Muscle of back (tissue), 11 donors: ENCODE results near the gene TMEM203. TPM values are rescaled to one million over a fixed set of nuclear protein-coding genes. Genes with fewer than 3 reads are reported as not detected.
"Not testable (repeated sequence)": the region's sequence is repeated elsewhere in the genome, so short reads cannot be mapped to it uniquely, and the experiment has no call there.

Experiments
- DNase-seq, 3 donors: peaks; one replicate each; pipeline versions ENCODE4 v3.0.0 to v3.0.0-alpha.2; 2013
- polyA plus RNA-seq, 10 donors: library from polyadenylated mRNA; unstranded; fragments of 120-200 nt; gene quantifications; one replicate each; pipeline ENCODE4 v1.2.1, GENCODE V29; 2013; ENCODE audit not compliant: insufficient read length in 10 of 10

TMEM203 gene
- polyA plus RNA-seq, 10 donors = 30.3 to 36.7 (median 32.2) TPM

DNA sequence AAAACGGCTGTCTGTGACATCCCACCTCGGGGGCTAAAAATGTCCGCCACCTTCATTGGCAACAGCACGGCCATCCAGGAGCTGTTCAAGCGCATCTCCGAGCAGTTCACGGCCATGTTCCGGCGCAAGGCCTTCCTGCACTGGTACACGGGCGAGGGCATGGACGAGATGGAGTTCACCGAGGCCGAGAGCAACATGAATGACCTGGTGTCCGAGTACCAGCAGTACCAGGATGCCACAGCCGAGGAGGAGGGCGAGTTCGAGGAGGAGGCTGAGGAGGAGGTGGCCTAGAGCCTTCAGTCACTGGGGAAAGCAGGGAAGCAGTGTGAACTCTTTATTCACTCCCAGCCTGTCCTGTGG is 37.8 kb upstream of the TMEM203 start:
- not testable (repeated sequence) for DNase-seq

DNA sequence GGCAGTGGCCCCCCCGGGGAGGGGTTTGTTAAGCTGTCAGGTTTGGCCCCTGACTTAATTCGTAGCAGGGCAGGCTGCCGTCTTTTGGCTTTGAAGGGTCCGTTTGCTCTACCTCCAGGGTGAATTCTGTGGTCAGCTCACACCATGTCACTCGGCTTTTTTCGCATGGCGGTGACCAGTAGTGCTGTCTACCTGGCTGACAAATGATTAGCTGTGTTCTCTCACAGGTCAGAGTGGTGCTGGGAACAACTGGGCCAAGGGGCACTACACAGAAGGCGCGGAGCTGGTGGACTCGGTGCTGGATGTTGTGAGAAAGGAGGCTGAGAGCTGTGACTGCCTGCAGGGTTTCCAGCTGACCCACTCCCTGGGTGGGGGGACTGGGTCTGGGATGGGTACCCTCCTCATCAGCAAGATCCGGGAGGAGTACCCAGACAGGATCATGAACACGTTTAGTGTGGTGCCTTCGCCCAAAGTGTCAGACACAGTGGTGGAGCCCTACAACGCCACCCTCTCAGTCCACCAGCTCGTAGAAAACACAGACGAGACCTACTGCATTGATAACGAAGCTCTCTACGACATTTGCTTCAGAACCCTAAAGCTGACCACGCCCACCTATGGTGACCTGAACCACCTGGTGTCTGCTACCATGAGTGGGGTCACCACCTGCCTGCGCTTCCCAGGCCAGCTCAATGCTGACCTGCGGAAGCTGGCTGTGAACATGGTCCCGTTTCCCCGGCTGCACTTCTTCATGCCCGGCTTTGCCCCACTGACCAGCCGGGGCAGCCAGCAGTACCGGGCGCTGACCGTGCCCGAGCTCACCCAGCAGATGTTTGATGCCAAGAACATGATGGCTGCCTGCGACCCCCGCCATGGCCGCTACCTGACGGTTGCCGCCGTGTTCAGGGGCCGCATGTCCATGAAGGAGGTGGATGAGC is 37.1 kb upstream of the TMEM203 start:
- no peak for DNase-seq

DNA sequence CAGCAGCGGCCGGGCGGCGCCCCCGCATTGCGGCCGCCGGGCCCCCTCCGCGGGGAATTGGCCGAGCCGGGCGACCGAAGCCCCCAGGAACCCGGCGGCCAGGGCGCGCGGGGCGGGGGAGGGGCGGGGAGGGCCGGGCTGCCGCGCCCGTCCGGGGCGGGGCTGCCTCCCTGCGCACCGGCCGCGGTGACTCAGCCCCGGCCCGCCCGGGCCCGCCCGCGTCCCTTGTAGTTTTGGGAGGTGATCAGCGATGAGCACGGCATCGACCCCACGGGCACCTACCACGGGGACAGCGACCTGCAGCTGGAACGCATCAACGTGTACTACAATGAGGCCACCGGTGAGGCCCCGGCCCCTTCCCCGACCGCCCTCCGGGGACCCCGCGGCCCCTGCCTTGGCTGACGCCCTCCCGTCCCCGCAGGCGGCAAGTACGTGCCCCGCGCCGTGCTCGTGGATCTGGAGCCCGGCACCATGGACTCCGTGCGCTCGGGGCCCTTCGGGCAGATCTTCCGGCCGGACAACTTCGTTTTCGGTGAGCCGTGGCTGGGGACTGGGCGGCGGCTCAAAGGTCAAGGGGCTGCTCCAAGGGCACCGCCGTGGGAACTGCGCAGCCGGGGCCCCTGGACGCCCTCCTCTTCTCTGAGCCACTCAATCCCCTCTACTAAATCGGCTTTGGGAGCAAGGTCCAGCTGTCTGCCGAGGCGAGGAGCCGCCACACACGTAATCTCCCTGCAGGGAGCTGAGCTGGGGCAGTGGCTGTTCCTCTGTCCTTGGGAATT is 36.2 kb upstream of the TMEM203 start:
- DNase-seq = peak in 1 of 3 donors; percentile 54

DNA sequence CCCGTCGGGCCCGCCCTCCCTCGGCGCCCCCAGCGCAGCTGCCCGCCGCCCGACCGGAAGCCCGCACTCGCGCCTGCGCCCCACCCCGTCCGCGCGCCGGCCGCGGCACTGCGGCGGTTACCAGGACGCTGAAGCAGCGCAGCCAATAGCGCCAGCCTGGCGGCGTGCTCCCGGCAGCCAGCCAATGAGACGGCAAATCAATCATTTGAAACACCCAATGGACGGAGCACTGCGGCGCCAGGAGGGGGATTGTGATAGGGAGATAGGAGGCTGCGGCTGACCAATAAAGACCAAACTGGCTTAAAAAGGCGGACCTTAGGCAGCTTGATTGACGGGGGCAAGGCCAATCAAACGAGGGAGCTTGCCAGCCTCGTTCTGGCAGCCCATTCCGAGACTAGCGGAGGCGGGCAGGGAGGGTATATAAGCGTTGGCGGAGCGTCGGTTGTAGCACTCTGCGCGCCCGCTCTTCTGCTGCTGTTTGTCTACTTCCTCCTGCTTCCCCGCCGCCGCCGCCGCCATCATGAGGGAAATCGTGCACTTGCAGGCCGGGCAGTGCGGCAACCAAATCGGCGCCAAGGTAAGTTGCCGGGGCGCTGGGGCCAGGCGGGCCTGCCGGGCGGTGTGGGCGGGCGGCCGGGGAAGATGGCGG is 35.5 kb upstream of the TMEM203 start, which contains the start of gene TUBB4B:
TUBB4B (plus strand) TSS at position 447 of the 649 bp plus-strand sequence; CDS start at position 521, 74 bp downstream.
- peak; percentile 100 for DNase-seq

DNA sequence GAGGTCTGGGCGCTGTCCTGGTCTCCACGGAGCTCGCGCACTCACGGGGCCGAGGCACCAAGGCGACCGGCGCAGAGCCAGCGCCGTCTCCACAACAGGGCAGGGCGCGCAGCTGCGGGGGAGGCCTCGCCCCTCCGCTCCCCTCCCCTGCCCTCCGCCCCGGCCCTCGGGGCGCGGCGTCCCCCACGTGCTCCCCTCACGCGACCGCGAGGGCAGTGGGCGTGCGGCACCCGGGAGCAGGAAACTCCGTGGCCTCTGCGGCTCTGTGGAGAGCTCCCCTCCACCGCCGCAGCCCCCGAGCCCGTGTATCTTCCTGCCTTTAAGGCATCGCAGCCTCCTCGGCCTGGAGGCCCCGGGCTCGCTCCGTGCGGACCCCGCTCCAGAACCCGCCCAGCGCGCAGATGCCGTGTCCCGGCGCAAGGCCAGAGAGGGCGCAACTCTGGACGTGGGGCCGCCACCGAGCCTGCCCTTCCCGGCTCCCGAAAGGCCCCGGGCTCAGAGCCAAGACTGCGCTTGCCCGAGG is 34.9 kb upstream of the TMEM203 start:
- peak in 2 of 3 donors; percentile 65 to 88 for DNase-seq

DNA sequence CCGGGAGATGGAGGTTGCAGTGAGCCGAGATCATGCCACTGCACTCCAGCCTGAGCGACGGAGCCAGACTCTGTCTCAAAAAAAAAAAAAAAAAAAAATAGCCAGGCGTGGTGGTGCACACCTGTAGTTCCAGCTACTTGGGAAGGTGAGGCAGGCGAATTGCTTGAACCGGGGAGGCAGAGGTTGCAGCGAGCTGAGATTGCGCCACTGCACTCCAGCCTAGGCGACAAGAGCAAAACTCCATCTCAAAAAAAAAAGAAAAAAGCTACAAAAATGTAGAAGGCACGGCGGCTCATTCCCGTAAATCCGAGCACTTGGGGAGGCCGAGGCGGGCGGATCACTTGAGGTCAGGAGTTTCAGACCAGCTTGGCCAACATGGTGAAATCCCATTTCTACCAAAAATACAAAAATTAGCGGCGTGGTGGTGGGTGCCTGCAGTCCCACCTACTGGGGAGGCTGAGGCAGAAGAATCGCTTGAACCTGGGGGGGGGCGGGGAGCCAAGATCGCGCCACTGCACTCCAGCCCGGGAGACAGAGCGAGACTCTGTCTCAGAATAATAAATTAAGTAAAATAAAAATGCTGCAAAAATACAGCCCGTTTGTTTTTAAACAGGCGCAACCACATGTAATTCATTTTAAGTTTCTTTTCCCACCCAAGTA is 34.2 kb upstream of the TMEM203 start:
- not testable (repeated sequence) for DNase-seq

DNA sequence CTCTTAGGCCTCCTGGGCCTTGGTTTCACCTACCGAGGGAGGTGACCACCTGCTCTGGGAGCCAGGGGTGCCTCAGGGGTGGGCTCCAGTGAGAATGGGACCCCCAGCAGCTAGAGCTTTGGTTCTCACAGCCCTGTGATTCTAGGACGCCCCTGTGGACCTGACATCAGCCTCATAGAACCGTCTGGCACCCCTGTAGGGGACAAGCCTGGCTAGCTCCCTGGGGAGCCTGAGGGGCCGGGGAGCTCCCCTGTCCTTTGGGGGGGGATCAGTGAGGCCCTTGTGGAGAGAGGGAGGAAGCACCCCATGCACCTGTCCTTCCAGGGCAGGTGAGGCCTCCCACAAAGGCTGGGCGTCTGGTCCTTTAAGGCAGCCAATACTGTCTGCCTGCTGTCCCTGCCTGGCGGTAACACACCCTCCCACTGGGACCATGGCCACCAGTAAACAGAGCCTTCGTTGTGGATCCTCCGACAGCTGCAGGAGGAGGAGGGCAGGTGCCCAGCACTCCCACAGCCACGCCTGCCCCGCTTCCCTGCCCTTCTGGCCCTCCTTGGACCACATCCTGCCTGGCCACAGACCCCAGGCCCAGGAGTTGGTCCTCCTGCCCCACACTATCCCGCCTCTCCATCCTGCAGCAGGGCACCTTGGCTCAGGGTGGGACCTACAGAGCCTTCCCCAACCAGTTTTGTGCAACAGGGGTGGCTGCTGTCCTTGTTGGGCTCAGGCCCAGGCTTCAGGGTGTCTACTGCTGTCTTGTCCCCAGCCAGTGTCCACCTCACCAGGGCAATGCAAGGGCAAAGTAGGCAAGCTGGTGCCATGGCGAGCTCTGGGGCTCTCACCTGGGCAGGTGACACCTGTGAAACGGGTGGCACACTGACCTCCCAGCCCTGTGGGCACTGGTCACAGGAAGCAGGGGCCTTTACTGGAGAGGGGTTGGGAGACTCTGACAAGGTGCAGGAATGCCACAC is 32.6 kb upstream of the TMEM203 start:
- peak in 2 of 3 donors; percentile 59 to 64 for DNase-seq

DNA sequence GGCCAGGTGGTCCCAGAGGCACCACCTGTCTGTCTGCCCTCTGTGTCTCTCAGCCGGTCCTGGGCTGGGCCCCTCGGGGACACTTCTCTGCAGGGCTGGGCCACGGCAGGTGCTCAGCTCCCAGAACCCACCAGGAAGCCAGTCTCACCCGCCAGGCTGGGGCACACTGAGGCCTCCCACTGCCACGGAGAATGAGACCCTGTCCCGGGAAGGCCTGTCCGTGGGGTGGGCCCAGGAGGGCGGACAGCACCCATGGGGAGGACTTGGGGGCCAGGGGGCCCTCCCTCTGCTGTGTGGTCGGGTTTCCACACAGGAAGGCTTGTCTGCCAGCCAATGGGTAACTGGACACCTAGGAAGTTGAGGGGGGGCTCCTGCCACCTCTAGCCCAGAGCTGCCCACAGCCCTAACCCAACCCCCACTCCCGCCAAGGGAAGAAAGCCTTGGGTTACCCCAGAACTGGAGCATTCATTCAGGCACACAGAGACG is 31.5 kb upstream of the TMEM203 start:
- no peak for DNase-seq

DNA sequence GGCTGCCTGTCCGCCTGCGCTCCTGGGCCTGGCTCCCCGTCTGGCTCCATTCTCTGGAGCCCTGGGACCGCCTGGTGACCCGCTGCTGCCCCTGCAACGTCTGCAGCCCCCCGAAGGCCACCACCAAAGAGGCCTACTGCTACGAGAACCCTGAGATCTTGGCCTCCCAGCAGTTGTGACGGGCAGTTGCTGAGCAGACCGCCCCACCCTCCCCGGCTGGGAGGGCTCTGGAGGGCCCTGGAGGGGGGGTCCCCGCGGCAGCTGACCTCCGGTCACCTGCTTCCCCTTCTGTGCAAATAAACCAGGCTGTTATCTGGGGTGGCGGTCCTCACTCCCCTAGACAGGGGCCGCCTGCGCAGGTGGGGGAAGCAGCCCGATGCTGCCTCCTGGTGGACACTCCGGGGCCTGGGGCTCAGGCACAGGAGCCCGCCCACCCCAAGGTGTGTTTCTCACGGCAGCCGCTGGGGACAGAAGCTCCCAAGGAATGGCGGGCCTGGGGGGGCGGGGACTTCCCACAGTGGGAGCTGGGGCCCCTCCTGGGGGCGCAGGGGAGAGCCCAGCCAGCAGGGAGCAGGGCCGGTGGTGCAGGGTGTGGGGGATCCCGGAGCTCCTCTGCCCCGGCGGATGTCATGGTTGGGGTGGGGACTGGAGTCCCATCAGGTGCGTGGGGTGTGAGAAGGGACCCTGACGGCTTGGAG is 30.9 kb upstream of the TMEM203 start:
- DNase-seq = peak; percentile 68 to 83 (median 77)

DNA sequence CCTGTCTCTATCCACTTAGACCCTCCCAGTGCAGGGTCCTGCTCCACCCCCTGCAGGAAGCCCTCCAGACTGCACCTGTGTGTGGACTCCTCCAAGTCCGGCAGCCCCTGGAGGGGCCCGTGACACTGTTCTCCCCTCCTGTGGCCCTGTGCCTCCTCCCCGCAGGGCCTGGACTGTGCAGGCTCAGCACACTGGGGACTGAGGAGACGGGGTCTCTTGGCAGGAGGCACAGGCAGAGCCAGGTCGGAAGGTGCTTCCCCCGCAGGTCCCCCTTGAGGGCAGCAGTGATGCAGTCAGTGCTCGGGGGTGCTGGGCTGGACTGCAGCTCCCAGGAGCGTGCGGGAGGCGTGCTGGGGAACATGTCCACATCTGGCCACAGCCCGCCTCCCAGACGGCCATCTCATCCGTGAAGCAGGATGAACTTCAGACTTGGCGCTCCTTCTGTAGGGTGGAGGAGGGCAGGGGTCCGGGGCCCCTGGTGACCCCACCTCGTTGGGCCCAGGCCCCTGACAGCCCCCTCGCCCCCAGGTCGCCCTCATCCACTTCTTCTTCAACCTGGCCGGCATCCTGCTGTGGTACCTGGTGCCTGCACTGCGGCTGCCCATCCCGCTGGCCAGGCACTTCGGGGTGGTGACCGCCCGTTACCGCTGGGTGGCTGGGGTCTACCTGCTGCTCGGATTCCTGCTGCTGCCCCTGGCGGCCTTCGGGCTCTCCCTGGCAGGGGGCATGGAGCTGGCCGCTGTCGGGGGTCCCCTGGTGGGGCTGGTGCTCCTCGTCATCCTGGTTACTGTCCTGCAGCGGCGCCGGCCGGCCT is 30.2 kb upstream of the TMEM203 start:
- DNase-seq = no peak

DNA sequence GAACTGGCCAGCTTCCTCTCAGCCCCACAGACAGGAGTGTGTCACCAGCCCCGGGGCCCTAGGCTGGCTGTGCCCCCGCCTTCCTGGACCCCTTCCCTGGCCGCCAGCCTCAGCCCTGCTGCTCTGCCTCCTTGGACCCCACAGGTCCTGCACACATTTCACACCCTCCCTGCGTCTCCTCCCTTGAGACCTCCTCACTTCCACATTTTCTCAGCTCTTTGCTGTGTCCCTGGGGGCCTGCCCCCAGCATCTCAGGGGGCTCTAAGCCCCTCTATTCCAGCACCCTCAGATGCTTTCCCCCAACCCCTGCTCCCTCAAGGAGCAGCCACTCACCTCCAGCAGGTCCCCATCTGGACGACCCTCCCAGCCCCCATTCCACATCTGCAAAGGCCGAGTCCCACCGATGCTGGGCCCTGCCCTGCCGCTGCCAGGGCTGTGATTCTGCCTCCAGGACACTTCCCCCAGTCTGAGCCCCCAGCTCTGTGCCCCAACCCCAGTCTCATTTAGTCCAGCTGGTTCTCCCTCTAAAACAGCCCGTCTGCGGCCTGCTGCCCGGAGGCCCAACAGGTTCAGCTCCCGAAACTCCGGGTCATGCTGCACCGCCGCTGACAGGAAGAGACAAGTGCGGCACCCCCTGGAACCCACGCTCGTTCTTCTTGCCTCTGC is 29.4 kb upstream of the TMEM203 start:
- DNase-seq = no peak

DNA sequence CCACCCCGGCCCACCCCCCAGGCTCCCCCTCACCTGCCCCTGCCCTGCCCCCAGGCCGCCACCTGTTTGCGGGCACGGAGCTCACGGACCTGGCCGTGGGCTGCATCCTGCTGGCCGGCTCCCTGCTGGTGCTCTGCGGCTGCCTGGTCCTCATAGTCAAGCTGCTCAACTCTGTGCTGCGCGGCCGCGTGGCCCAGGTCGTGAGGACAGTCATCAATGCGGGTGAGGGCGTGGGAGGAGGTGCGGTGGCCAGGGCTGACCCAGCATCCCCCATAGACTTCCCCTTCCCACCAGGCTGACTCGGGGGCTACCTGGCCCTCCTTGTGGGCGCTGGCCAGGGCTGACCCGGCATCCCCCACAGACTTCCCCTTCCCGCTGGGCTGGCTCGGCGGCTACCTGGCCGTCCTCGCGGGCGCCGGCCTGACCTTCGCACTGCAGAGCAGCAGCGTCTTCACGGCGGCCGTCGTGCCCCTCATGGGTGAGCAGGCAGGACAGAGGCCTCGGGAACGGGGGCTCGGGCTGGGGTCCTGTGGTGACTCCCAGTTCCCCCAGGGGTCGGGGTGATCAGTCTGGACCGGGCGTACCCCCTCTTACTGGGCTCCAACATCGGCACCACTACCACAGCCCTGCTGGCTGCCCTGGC is 28.7 kb upstream of the TMEM203 start:
- DNase-seq = no peak

DNA sequence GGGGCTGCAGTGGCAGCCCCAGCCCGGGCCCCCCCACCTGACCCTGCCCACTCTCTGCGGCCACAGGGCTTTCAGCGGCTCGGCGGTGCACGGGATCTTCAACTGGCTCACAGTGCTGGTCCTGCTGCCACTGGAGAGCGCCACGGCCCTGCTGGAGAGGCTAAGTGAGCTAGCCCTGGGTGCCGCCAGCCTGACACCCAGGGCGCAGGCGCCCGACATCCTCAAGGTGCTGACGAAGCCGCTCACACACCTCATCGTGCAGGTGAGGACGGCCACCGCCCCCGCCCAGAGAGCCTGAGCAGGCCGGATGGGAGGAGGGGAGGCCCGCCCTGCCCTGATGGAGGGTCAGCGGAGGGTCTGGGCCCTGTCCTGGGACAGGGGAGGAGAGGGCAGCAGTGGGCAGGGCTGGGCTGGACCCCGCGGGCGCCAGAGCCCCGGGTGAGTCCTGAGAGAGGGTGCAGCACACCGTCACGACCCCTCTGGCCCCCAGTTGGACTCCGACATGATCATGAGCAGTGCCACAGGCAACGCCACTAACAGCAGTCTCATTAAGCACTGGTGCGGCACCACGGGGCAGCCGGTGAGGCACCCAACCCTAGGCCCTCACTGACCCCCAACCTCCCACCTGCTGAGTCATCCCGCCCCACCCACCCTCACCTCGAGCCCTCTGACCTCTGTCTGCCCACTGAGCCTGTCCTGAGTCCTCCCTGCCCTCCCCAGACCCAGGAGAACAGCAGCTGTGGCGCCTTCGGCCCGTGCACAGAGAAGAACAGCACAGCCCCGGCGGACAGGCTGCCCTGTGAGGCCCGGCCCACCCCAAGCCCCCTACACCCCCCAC is 27.9 kb upstream of the TMEM203 start:
- DNase-seq = no peak

DNA sequence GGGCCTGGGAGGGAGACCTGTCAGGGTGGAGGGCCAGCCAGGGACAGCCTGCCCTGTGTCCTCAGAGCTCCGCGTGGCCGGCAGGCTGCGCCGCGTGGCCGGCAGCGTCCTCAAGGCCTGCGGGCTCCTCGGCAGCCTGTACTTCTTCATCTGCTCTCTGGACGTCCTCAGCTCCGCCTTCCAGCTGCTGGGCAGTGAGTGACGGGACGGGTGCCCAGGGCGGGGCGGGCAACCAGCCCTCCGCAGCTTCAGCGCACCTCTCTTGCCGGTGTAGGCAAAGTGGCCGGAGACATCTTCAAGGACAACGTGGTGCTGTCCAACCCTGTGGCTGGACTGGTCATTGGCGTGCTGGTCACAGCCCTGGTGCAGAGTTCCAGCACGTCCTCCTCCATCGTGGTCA is 27.1 kb upstream of the TMEM203 start:
- no peak for DNase-seq

DNA sequence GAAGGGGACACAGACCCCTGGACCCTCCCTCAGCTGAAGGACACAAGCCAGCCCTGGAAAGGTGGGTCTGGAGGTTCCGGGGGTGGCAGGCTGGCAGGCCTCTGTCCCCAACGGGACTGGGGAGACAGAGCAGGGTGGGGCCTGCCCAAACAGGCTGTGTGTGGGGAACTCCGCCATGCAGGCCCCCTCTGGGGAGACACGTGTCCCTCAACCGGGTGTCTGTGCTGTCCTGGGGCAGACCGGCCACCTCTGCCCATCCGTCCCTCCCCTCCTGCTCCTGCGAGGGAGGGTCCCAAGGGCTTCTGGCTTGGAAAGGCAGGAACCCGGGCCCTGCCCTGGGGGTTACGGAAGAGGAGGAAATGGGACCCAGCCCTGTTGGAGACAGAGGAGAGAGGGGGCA is 26.7 kb upstream of the TMEM203 start:
- no peak for DNase-seq

DNA sequence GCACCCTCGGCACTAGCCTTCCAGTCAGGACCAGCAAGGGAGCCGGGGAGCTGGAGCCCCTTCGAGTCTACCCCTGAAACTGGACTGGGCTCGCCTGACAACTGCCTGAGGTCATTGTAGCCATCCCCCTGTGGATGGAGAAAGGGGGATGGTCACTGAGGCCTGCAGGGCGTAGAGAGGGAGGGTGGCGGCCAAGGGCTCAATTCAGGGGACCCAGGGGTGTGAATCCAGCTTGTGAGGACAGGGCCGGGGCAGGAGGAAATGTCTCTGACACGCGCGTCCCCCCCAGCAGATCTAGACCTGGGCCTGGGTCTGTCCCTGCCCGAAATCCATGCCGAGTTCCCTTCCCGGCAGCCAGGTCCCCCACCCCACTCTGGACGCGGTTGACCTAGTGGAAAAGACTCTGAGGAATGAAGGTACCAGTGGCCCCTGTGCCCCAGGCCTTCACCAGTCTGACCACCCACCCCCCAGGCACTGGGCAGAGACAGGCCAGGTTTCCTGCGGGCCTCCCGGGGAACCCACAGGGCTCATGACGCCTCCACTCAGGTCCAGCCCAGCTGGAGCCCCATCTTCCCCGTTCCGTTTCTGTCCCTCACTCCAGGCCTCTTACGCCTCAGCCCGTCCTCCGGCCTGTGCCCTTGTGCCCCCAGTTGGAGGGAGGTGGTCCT is 26.1 kb upstream of the TMEM203 start:
- DNase-seq = no peak
